Islet of Langerhans (tissue), 1 donor: ENCODE data around the gene SAMMSON.

ENCODE experiments used
- FAIRE-seq: peaks from one replicate; lab custom pipeline; 2011; peaks lifted over from hg19 to GRCh38; lab: Jason Lieb, UNC

SAMMSON gene

DNA sequence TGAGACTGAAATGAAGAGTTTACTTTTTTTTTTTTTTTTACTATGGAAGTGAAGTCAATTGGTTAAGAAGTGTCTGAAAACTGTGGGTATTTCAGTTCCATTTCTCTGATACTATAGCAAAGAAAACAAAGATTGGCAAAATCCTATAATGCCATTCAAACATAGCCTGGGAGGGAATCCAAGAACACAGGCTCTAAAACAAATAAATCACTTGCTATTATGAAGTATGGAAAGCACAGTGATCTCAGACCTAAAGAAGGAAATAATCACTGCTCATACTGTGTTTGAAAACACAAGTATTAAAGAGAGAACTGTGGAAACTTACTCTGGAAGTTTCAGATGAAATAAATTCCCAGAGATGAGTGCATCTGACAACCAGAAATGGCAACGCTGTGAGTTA is 12.0 kb downstream of the SAMMSON start:
- no peak for FAIRE-seq

DNA sequence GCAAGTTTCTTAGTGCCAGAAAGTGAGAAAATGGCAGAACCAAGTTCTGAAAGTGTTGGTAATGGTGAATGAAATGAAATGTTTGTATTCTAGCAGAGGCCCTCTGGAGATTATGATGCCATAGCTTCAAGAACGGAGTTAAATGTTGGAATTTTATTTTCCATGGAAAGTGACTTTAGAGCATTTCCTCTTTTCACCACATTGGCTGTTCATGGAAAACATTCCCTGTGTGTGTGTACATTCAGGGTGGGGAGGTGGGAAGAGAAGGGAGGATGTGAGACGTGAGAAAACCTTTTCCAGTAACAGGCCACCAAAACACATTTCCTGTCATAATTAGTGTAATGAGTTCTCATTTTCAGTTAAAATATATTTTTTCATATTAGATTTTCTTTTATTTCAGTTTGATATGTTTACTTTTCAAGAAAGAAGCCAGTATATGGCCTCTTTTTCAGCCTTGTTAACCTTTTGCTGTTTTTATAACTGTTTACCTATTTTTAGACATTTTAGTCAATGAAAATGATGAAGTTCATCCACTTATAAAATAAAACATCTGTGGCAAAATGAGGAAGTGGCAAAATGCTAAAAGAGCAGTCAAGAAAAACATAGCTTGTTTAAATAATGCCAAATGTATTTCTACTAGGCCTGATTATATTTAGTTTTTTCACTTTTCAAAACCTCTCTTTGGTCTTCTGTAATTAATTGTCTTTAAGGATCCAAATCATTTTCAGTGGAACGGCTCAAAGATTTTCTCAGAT is 21.6 kb downstream of the SAMMSON start:
- FAIRE-seq, result peak; percentile 81

DNA sequence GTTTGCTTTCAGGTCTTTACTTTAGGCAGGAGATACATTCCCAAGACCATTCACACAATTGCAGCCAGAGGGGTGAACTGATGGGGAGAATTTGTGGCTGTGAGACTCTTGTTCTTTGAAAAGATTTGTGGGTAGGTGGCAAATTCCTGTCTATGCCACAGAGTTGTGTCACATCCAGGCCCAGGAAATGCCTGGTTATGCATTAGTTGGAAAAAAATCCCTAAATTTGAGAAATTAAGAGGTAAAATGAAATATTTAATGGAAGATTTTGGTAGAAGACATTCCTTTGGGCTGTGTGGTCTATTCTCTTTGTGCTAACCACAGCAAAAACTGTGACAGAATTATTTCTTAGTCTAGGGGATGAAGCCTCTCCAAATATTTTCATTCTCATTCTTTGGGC is 28.8 kb downstream of the SAMMSON start:
- FAIRE-seq, result no peak

DNA sequence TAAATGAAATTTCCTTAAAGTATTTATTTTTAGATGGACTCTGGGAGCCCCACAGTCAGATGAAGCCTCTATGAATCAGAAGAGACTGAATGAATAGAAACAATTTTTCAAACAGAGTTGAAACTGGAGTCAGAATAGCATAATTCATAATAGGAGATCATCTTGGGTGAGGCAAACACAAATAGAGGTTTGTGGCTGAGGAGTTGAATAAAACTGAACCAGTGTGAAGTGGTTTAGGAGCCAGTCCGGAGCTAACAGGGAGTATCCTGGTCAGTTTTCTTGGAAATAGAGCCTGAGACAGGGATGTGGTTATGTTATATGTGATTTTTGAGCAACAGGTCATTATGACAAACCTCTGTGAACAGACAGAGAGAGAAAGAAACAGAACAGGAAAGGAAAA is 39.2 kb downstream of the SAMMSON start:
- no peak for FAIRE-seq

DNA sequence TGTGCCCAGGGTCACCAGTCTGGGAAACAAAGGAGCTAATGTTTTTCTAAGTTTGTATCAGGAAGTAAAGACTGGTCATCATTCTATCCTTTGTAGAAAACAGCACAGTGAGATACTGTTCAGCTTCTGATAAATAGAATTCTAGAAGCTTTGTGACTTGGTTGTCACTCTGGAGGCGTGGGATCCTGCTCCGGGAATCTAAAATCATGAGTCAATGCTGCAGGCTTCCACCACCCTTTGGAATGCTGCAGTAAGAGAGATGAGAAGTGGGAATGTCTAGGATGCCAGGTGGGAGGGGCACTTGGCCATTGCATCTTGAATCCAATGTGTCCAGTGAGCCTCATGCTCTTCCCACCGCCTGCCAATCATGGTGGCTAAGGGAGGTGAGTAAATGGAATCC is 40.9 kb downstream of the SAMMSON start:
- FAIRE-seq, result no peak

DNA sequence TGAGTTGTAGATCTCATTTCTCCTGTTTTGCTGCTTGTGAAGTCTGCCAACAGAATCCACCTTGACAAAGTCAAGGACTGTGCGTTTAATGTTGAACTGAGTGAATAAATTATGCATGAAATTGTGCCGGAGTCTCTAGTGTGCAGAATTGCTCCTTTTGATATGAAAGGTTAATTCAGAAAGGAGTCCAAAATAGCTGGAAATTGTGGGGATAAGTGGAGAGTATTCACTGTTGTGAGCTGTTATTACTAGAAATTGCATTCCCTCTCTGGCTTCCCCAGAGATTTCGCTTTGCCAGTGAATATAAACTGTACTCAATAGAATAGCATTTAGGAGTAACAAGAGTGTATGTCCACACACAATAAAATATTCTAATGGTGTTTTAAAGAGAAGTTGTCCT is 43.1 kb downstream of the SAMMSON start:
- FAIRE-seq, result no peak

DNA sequence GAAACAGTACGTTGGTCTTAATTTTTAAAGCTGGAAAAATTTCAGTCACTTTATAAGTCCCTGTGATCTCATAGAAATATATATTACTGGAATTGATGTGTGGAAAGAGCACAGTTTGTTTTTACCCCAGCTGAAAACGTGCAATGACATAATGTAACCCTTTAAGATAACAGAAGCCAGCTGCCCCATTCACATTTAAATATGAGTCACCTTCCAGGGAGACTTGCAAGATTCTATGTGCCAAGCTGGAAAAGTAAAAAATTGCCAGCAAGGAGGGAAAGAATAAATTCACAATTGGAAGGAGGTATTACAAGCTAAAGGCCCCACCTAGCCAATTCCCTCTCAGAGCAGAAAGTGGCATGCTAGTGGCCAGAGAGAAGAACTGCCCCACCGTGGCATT is 50.2 kb downstream of the SAMMSON start:
- no peak for FAIRE-seq

DNA sequence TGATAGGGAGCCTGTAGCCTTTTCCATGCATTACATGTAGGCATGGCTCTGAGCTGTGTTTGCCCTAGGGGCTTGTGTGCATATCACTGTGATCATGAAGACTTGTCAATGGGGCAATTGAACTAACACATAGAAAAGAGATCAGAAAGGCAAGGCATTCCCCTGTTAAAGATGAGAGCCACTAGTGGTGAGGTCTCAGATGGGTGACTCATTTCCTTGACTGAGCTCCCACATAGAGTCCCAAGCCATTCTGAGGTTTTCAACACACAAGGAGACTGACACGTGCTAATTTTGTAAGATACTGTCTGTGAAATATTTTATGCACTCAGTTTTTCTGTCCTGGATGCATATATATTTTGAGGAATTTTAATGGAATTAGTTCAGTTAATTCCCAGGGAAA is 53.8 kb downstream of the SAMMSON start:
- no peak for FAIRE-seq

DNA sequence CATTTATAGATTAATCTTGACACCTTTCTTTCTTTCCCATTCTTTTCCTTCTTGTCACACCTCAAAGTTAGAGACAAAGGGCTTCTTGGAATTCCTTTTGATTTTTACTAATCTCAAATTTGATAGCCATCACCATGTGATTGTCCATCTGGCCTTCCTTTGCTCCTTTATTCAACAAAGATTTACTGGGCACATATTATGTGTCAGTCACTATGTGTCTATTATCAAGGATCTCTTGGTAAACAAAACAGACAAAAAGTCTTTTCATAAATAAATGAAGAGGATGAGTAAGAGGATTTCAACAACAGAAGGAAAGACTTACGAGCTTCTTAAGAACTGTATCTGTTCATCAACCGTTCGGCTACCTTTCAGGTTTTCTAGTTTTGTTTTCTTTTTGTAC is 56.5 kb downstream of the SAMMSON start:
- no peak for FAIRE-seq

DNA sequence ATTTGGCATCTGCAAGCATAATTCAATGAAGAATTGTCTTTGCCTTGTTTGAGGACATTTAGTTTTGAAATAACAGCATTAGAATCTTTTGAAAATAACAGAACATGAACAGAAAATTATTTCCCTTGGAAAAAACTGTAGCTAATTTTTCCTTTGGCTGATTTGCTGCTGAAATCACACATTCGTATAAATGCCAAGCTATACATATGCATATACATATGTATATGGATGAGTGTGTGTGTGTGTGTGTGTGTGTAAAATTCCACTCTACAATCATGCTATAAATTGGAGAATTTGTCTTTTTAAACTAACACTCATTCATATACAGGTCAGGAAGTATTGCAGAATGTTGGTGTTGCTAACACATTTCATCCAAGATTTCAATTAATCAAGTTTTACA is 57.9 kb downstream of the SAMMSON start:
- no peak for FAIRE-seq

DNA sequence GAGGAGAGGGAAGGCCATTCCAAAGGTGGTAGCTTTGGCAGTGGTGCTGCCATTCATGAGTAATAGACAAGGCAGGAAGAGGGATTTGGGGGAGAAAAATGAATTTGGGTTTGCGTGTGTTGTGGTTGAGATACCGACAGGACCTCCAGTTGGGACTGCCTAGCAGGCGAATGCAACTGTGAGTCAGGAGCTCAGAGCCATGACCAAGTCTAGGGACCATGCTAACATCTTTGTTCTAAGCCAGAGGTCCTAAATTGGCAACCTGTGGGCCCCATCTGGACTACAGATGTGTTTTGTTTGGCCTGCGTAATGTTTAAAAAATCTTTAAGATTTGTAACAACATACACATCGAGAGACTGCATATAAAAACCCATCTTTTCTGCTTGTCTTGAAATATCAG is 61.6 kb downstream of the SAMMSON start:
- no peak for FAIRE-seq

DNA sequence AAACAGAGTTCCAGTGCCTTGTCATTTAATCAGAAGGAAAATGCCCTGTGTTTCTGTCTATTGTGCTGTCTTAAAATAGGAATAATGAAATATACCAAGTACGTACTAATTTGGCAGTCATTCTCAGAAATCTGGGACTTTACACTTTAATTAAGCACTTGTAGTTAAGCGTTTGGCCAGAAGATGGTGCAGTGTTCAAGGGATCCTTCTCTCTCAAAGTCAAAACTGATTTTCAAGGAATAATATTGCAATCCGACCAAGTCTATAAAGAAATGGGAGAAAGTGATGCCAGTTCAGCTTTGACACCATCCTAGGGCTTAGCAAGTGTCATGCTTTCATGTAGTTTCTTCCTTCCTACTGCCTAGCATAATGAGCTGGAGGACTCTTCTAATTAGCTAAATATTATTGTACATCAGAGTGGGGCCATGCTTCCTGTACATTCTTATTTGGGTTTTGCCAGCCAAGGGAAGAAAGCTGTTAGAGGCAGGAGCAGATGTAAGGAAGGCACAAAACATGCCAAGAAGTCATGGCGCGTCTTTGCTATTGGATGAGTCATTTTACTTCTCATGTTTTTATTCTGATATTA is 64.8 kb downstream of the SAMMSON start:
- FAIRE-seq, result peak; percentile 100

DNA sequence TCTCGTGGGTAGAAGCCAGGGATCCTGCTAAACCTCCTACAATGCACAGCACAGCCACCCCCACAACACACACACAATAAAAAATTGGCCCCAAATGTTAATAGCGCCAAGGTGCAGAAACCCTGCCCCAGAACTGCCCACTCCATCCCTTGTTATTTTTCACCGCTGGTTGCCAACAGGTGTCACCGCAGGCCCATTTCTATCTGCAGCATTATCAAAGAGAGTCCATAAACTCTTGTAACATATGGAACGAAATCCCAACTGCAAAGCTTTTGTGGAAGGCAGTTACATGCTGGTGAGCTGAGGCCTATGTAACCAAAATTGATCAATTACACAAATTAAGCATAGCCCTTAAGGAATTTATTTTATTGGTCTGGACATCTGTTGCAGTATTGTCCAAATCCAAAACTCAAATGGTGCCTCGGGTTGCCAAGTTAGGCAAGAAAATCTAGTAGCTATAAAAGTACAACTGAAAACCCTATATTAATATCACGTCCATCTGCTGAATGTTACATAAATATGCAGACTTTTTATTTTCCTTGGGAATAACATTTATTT is 66.2 kb downstream of the SAMMSON start:
- no peak for FAIRE-seq

DNA sequence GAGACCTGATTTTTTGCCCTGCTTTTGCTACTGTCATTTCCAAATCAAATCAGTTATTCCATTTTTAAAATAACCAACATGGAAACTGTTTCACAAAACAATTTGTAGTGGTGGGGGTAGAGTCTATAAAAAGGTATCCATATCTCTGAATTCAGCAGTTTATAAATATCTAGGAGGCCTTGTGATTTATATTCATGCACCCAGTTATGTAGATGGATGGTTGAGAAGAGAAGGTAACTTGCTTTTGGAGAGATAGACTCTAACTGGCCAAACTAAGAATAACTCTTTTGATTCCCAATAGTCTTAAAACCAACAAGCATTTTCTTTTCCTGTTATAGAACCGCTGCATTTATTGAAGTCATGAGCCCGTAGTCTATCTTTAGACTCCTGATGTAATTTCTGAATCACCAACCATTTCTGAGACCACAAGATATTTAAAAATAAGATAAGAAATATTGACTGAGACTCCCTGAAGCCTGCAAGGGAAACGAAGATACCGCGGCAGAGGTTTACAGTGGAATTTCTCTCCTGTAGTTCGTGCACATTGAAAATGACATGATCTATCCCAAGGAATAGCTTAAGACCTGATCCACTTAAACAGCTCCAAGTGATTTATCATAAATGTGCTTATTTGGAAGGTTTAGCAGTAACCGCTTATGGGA is 68.5 kb downstream of the SAMMSON start:
- no peak for FAIRE-seq

DNA sequence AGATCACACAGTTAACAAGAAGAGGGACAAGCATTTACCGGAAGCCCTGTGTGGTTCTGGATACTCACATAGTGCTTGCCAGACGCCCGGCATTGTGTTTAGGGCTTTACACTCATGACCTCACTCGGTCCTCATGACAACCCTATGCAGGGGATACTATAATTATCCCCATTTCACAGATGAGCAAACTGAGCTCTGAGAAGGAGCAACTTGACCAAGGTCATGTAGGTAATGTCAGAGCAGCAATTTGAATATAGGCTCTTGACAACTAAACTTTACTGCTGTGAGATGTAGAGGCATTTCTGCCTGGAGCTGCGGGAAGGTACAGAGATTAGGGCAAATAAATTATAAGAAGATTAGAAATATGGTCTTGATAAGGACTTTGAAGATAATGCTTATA is 70.0 kb downstream of the SAMMSON start:
- FAIRE-seq, result no peak

DNA sequence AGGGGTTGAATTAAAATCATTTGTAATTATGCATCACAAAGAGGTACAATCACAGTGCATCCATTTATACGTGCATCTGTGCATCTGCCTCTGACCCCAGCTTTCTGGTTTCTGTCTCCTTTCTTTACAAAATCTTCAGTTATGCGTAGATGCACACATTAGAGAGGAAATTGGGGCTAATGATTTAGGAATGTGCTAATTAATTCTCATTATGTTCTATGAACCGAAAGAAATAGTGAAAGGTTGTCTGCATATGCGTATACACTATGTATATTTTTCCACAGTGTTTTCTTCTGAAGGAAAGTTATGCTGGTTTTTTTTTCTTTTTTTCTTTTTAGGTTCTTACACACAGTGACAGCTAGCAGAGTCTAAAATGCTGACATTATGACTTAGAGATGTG is 71.6 kb downstream of the SAMMSON start:
- FAIRE-seq, result no peak

DNA sequence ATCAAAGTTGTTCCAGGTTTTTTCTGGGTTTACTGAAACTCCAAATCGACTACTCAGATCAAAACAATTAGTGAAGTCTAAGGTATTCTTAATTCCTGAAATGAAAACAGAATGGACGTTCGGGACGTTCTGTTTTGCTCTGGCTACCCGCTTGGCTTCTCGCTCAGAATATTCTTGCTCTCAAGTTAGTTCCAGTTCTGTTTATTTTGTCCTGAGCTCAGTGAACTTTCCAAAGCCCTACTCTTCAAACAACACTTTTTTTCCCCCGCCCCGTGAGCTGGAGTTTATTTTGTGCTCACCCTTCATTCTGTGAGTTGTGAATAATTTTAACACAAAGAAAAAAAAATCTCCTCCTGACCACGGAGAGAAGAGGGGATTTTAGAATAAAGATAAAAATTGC is 72.6 kb downstream of the SAMMSON start:
- FAIRE-seq, result no peak

DNA sequence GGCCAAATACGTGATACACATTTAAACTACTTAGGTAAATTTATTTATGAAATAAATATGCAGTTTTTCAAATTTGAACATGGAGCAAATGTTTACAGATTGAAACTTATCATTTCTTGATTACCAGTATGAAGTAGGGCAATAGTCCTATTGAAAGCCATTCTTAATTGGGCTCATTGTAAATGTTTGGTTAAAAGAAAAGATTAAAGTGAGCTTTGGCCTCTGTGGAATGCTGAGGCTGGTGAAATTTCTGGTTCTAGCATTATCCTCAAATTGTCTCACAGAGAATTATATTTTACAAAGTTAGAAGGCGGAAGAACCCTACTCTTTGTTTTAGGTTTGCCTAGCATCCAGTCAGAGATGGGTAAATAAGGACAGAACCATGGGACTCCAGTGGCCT is 73.2 kb downstream of the SAMMSON start:
- no peak for FAIRE-seq

DNA sequence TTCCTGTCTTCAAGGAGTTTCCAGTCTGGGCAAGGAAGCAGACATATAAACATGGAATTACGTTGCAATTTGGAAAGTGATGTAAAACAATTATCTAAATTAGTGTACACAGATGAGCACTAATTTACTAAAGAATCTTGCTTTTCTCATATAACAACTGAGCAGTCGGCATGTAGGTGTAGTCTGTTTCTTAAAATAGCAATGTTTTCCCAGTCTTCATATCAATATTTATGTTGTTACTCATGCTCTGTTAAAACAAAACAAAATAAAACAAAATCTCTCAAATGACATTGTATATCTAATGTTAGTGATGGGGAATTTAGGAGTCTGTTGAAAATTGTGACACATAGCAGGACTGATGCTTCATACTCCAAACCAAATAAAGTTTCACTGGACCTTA is 75.6 kb downstream of the SAMMSON start:
- FAIRE-seq, result no peak

DNA sequence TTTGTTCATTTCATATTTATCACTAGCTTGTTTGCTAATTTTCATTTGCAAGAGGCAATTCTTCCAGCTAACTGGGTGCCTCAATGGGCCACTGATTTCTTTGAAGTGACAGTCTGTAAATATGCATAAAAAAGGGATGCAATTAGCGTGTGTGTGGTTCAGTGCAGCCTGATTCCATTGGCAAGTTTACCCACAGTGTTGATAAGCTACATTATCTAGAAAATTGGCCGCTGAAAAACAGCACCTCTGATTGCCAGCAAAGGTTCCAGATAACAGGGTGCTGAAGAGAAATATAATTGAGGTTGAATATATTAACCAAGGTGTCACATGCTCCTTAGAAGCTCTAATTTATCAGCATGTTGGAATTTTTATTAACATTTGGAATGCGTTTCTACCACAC is 76.9 kb downstream of the SAMMSON start:
- FAIRE-seq, result peak; percentile 24

DNA sequence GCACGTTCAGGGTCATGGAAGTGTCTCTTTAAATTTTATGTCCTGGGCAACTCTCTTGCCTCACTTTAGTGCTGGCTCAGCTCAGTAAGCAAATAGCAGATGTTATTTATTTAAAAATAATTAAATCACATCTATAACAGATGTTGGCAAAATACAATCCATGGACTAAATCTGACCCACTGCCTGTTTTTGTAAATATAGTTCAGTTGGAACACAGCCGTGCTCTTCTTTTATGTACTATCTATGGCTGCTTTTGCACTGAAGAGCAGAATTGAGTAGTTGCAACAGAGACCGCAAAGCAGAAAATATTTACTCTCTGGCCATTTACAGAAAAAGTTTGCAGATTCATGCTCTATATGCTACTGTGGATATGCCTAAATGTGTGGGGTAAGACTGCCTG is 79.2 kb downstream of the SAMMSON start:
- no peak for FAIRE-seq

DNA sequence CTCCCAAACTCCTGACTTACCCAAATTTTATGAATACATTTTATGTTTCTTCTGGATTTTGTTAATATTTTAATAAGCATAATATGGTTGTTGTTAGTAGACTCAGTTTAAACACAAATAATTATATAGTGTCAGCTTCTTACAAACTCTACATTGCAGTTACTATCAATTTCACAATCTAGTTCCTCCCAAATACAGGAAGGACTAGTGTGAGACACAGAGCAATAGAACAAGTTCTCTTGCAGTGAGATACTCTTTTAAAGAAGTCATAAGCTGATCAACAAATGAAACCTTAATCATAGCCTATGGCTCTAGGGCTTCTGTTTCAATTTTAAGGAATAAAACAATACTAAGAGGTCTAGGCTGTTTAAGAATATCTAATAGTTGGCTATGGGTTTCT is 86.1 kb downstream of the SAMMSON start:
- no peak for FAIRE-seq

DNA sequence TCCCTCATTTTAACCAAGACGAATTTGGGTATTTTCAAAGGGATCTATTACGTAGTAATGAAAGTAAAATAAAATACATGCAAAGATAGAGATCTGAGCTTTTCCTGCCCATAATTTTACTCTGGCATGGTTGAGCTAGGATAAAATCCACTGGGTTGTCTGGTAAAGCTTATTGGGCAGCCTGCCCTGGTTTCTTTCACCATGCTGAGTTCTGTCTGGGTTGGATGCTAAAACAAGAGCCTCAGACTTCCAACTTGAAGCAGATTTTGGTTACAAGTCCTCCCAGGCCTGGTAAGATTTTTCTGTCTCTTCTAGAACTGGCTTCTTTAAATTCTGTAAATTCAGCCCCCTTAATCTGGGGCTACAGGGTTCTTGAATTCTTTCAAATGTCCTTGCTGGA is 86.8 kb downstream of the SAMMSON start:
- FAIRE-seq, result no peak
